LNCAP (cell line): ENCODE measurements around the gene AGFG2.

Source experiments
- CTCF ChIP-seq: fragments of 450-650 bp; IDR thresholded peaks from 2 replicates; pipeline ENCODE4 v1.5.1; 2017; ENCODE audit warnings: mild to moderate bottlenecking

Gene AGFG2

GRCh38 chr7:100573691-100574361 lies 34.8 kb downstream of the AGFG2 start, which contains the start of gene SAP25:
SAP25 (minus strand) TSS chr7:100573900; CDS start chr7:100573742, 158 bp downstream.
- peak; percentile 38; the same call in 1 of the 2 replicates for TF ChIP-seq CTCF

- no peak for TF ChIP-seq CTCF
Measured at GRCh38 chr7:100574362-100575205, 35.6 kb downstream of the AGFG2 start.

GRCh38 chr7:100575206-100575631 lies 36.2 kb downstream of the AGFG2 start:
- TF ChIP-seq CTCF = no peak

- TF ChIP-seq CTCF = no peak
Measured at GRCh38 chr7:100575746-100576383, 36.9 kb downstream of the AGFG2 start.

GRCh38 chr7:100576384-100576993 lies 37.5 kb downstream of the AGFG2 start:
- TF ChIP-seq CTCF = no peak

- no peak for TF ChIP-seq CTCF
Measured at GRCh38 chr7:100577103-100577502, 38.1 kb downstream of the AGFG2 start.

- no peak for TF ChIP-seq CTCF
Measured at GRCh38 chr7:100577507-100577906, 38.5 kb downstream of the AGFG2 start.
